Measurements from ENCODE around the gene ERF.

DNA sequence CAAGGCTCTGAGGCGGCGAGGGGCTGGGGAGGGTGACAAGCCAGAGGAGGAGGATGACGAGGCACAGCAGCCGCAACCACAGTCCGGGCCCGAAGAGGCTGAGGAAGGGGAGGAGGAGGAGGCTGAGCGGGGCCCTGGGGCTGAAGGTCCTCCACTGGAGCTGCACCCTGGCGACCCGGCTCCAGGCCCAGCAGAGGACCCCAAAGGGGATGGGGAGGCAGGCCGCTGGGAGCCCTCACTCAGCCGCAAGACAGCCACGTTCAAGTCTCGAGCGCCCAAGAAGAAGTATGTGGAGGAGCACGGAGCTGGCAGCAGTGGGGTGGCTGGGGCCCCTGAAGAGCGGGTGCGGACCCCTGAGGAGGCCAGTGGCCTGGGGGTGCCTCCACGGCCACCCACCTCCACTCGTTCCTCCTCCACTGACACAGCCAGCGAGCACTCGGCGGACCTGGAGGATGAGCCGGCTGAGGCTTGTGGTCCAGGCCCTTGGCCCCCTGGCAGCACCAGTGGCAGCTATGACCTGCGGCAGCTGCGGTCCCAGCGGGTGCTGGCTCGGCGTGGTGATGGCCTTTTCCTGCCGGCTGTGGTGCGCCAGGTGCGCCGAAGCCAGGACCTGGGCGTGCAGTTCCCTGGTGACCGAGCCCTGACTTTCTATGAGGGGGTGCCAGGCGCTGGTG lies 17.1 kb upstream of the ERF start:
- TF ChIP-seq, protein P1, sequence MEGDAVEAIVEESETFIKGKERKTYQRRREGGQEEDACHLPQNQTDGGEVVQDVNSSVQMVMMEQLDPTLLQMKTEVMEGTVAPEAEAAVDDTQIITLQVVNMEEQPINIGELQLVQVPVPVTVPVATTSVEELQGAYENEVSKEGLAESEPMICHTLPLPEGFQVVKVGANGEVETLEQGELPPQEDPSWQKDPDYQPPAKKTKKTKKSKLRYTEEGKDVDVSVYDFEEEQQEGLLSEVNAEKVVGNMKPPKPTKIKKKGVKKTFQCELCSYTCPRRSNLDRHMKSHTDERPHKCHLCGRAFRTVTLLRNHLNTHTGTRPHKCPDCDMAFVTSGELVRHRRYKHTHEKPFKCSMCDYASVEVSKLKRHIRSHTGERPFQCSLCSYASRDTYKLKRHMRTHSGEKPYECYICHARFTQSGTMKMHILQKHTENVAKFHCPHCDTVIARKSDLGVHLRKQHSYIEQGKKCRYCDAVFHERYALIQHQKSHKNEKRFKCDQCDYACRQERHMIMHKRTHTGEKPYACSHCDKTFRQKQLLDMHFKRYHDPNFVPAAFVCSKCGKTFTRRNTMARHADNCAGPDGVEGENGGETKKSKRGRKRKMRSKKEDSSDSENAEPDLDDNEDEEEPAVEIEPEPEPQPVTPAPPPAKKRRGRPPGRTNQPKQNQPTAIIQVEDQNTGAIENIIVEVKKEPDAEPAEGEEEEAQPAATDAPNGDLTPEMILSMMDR (IDR thresholded peaks at IDR 0.05 in 8 of 11, conservative IDR thresholded peaks at IDR 0.05 in 3 of 11) = no peak
- no peak for TF ChIP-seq POLR2A (IDR thresholded peaks at IDR 0.05)

Data from spleen (tissue), 7 donors.